SK-N-SH treated with all-trans-retinoic acid at 6 μM for 48 hours (cell line): ENCODE measurements around the gene CELF4.

Source experiments
- ATAC-seq: fragments of 200-7000 bp; cut with Tn5 transposase; 3 replicates; pipeline ENCODE4 v1.9.1; 2020; ENCODE audit warnings: mild to moderate bottlenecking, moderate library complexity
- ARNTL ChIP-seq: fragments of 450-650 bp; formaldehyde crosslinking; IDR thresholded peaks from 2 replicates; pipeline ENCODE4 v1.5.0; 2020; ENCODE audit warnings: low read depth, mild to moderate bottlenecking, moderate library complexity, borderline replicate concordance
- BACH2 ChIP-seq: fragments of 250-450 bp; sonication (Bioruptor Pico); IDR thresholded peaks from 2 replicates; pipeline ENCODE4 v1.9.0; 2021; ENCODE audit warnings: mild to moderate bottlenecking, borderline replicate concordance
- CREB5 ChIP-seq: fragments of 250-450 bp; sonication (Bioruptor Pico); IDR thresholded peaks from 2 replicates; pipeline ENCODE4 v1.5.1; 2020; ENCODE audit warnings: low read depth, mild to moderate bottlenecking, moderate library complexity
- CSDC2 ChIP-seq: fragments of 250-450 bp; sonication (Bioruptor Pico); IDR thresholded peaks from 2 replicates; pipeline ENCODE4 v1.5.0; 2020; ENCODE audit warnings: mild to moderate bottlenecking, moderate library complexity
- CSRNP3 ChIP-seq: fragments of 250-450 bp; sonication (Bioruptor Pico); IDR thresholded peaks from 2 replicates; pipeline ENCODE4 v1.5.1; 2021; ENCODE audit warnings: mild to moderate bottlenecking, moderate library complexity
- ESRRG ChIP-seq: fragments of 250-450 bp; sonication (Bioruptor Pico); IDR thresholded peaks from 2 replicates; pipeline ENCODE4 v1.6.1; 2021; ENCODE audit warnings: mild to moderate bottlenecking
- GLIS3 ChIP-seq: fragments of 250-450 bp; sonication (Bioruptor Pico); IDR thresholded peaks from 2 replicates; pipeline ENCODE4 v1.5.0; 2020; ENCODE audit warnings: mild to moderate bottlenecking, moderate library complexity
- ISL1 ChIP-seq: fragments of 250-450 bp; sonication (Bioruptor Pico); IDR thresholded peaks from 2 replicates; pipeline ENCODE4 v2.1.2; 2022; ENCODE audit warnings: mild to moderate bottlenecking, moderate library complexity
- OSR1 ChIP-seq: fragments of 250-450 bp; sonication (Bioruptor Pico); IDR thresholded peaks from 2 replicates; pipeline ENCODE4 v1.8.0; 2022; ENCODE audit warnings: moderate library complexity, mild to moderate bottlenecking, inconsistent platforms
- PATZ1 ChIP-seq: fragments of 250-450 bp; sonication (Bioruptor Pico); IDR thresholded peaks from 2 replicates; pipeline ENCODE4 v1.8.0; 2020; ENCODE audit warnings: mild to moderate bottlenecking, moderate library complexity, borderline replicate concordance
- POU6F1 ChIP-seq: fragments of 250-450 bp; sonication (Bioruptor Pico); IDR thresholded peaks from 2 replicates; pipeline ENCODE4 v1.8.0; 2021; ENCODE audit warnings: low read depth, mild to moderate bottlenecking, moderate library complexity, borderline replicate concordance
- PPARA ChIP-seq: fragments of 250-450 bp; sonication (Bioruptor Pico); IDR thresholded peaks from 2 replicates; pipeline ENCODE4 v1.5.0; 2020; ENCODE audit warnings: mild to moderate bottlenecking, borderline replicate concordance
- RARB ChIP-seq: fragments of 250-450 bp; sonication (Bioruptor Pico); IDR thresholded peaks from 2 replicates; pipeline ENCODE4 v1.8.0; 2021; ENCODE audit warnings: mild to moderate bottlenecking, moderate library complexity
- SNAI2 ChIP-seq: fragments of 250-450 bp; sonication (Bioruptor Pico); IDR thresholded peaks from 2 replicates; pipeline ENCODE4 v1.5.0; 2020; ENCODE audit warnings: mild to moderate bottlenecking, moderate library complexity
- TCF4 ChIP-seq: fragments of 250-450 bp; sonication (Bioruptor Pico); IDR thresholded peaks from 2 replicates; pipeline ENCODE4 v1.8.0; 2021; ENCODE audit warnings: mild to moderate bottlenecking, moderate library complexity, borderline replicate concordance
- TOX ChIP-seq: fragments of 250-450 bp; sonication (Bioruptor Pico); IDR thresholded peaks from 2 replicates; pipeline ENCODE4 v1.8.0; 2021; ENCODE audit warnings: mild to moderate bottlenecking, moderate library complexity, borderline replicate concordance
- TSHZ2 ChIP-seq: fragments of 250-450 bp; sonication (Bioruptor Pico); IDR thresholded peaks from 2 replicates; pipeline ENCODE4 v1.5.0; 2020; ENCODE audit warnings: mild to moderate bottlenecking, moderate library complexity
- ZC3H10 ChIP-seq: fragments of 250-450 bp; sonication (Bioruptor Pico); IDR thresholded peaks from 2 replicates; pipeline ENCODE4 v1.5.1; 2021; ENCODE audit warnings: mild to moderate bottlenecking, moderate library complexity
- ZFP3 ChIP-seq: fragments of 250-450 bp; sonication (Bioruptor Pico); IDR thresholded peaks from 2 replicates; pipeline ENCODE4 v1.5.0; 2020; ENCODE audit warnings: mild to moderate bottlenecking, moderate library complexity
- ZFP30 ChIP-seq: fragments of 450-650 bp; formaldehyde crosslinking; IDR thresholded peaks from 2 replicates; pipeline ENCODE4 v1.5.0; 2022; ENCODE audit warnings: mild to moderate bottlenecking, moderate library complexity
- ZNF70 ChIP-seq: fragments of 450-650 bp; formaldehyde crosslinking; IDR thresholded peaks from 2 replicates; pipeline ENCODE4 v1.5.0; 2020; ENCODE audit warnings: mild to moderate bottlenecking, moderate library complexity
- ZNF8 ChIP-seq: fragments of 450-650 bp; formaldehyde crosslinking; IDR thresholded peaks from 2 replicates; pipeline ENCODE4 v1.5.0; 2020; ENCODE audit warnings: mild to moderate bottlenecking, moderate library complexity

CELF4 gene

GRCh38 chr18:37435150-37435867 is 130.3 kb downstream of the CELF4 start:
- TF ChIP-seq GLIS3 (no peak), PATZ1 (no peak), ARNTL (CRISPR knock-in tag) (no peak), ZNF8 (CRISPR knock-in tag) (no peak), TOX (no peak), ZNF70 (CRISPR knock-in tag) (no peak), ZC3H10 (CRISPR knock-in tag) (no peak), CSDC2 (CRISPR knock-in tag) (no peak), ZFP3 (no peak), POU6F1 (CRISPR knock-in tag) (no peak), ESRRG (CRISPR knock-in tag) (no peak), PPARA (CRISPR knock-in tag) (no peak), ZFP30 (CRISPR knock-in tag) (no peak), CSRNP3 (CRISPR knock-in tag) (no peak)
- no peak for ATAC-seq

GRCh38 chr18:37434161-37434860 is 131.3 kb downstream of the CELF4 start:
- no peak for TF ChIP-seq OSR1 (CRISPR knock-in tag)
- TF ChIP-seq RARB (CRISPR knock-in tag) = no peak
- TF ChIP-seq SNAI2 (CRISPR knock-in tag) = no peak
- no peak for TF ChIP-seq ZFP3
- no peak for TF ChIP-seq GLIS3
- no peak for TF ChIP-seq CSDC2 (CRISPR knock-in tag)
- TF ChIP-seq ARNTL (CRISPR knock-in tag) = no peak
- TF ChIP-seq ZNF8 (CRISPR knock-in tag) = no peak
- no peak for TF ChIP-seq TSHZ2 (CRISPR knock-in tag)
- no peak for TF ChIP-seq ESRRG (CRISPR knock-in tag)
- TF ChIP-seq ISL1 (CRISPR knock-in tag) = no peak
- TF ChIP-seq TCF4 (CRISPR knock-in tag) = no peak
- no peak for ATAC-seq

GRCh38 chr18:37432436-37433195 is 133.0 kb downstream of the CELF4 start:
- no peak for ATAC-seq
- TF ChIP-seq GLIS3 (no peak), RARB (CRISPR knock-in tag) (no peak), TOX (no peak), ESRRG (CRISPR knock-in tag) (no peak), TCF4 (CRISPR knock-in tag) (no peak), SNAI2 (CRISPR knock-in tag) (no peak), CSRNP3 (CRISPR knock-in tag) (no peak), ZNF70 (CRISPR knock-in tag) (no peak), CSDC2 (CRISPR knock-in tag) (no peak), ISL1 (CRISPR knock-in tag) (no peak), PATZ1 (no peak), CREB5 (CRISPR knock-in tag) (no peak), BACH2 (CRISPR knock-in tag) (no peak), ZFP3 (no peak)
